Stimulated activated CD4-positive, alpha-beta T cell treated with anti-CD3 and anti-CD28 coated beads, Interleukin-2, amount 100 ng/mL, for 24 hours (primary cell): Measurements from ENCODE around the gene LTBP1.
"Not testable (repeated sequence)": the region's sequence is repeated elsewhere in the genome, so short reads cannot be mapped to it uniquely, and the experiment has no call there.

Source experiments
- DNase-seq, 2 donors: peaks; one replicate each; pipeline ENCODE4 v3.0.0-alpha.2; 2020

The LTBP1 gene

DNA sequence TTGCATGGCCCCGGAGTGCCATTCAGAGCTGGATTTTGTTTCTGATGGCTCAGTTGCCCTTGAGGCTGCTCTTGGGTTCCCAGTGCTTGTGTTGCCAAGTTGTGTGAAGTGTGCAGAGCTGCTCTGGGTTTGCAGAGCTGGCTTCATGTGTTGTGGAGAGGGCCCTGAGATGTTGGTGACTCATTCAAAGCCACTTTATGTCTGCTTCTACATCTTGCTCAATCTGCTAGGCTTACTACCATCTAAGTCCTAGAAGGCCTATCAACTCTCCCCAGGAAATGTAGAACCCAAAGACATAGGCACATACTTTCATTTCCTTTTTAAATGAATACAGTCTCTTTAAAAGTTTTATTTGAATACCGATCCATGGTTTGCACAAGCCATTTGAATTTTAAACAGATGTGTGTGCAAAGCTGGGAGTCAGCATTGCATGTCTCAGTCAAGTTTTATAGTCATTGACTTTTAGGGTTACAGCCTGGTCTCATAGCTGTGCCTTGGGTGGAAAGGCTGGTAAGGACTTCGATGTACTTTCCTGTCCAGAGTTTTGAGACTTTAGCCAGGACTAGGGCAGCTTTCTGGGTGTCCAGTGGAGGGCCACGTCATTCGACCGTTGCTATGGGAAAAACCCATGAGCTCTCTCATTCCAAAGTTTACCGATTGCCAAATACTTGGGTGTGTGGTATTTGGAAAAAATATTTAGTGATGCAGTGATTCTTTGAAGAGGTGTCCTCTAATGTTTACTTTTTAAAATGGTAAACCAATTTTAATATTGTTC is 105.0 kb downstream of the LTBP1 start:
- DNase-seq: no peak

DNA sequence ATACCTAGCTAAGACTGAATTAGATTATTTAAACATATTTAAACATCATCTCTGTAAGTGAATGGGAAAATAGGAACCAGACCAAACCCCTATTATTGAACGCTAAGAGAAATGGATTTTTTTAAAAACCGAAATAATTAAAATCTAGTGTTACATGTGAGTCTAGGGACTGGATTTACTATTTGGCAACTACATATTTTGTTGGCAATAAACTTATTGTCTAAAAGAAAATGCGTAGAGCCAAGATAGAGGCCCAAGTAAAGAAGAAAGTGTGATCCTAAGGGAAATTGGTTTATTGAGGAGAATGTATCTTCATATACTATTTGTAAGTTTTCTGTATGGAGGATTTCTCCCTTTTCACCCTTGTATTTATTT is 105.6 kb downstream of the LTBP1 start:
- DNase-seq: no peak

DNA sequence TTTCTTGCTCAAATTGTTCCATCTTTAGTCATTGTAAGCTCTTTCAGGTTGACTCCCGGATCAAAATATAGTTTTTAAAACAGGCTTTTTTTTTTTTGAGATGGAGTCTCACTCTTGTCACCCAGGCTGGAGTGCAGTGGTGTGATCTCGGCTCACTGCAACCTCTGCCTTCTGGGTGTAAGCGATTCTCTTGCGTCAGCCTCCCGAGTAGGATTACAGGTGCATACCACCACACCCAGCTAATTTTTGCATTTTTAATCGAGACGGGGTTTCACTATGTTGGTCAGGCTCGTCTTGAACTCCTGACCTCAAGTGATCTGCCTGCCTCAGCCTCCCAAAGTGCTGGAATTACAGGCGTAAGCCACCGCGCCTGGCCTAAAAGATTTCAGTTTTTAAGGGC is 106.0 kb downstream of the LTBP1 start:
- not testable (repeated sequence) for DNase-seq

DNA sequence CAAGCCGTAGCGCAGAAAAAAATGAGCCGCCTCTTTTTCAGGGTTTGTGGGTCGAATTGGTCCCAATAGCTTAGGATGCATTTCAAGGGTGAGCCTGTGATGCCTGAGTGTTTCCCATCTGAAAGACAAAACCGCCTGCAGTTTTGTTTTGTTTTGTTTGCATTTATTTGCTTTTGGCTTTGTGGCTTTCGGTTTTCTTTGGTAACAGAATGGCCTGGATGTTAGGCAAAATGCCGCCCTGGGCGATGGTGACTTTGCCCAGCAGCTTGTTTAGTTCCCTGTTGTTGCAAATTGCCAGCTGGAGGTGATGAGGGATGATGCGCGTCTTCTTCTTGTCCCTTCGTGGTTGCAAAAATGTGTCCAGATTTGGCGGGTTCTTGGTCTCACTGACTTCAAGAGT is 109.4 kb downstream of the LTBP1 start:
- no peak for DNase-seq

DNA sequence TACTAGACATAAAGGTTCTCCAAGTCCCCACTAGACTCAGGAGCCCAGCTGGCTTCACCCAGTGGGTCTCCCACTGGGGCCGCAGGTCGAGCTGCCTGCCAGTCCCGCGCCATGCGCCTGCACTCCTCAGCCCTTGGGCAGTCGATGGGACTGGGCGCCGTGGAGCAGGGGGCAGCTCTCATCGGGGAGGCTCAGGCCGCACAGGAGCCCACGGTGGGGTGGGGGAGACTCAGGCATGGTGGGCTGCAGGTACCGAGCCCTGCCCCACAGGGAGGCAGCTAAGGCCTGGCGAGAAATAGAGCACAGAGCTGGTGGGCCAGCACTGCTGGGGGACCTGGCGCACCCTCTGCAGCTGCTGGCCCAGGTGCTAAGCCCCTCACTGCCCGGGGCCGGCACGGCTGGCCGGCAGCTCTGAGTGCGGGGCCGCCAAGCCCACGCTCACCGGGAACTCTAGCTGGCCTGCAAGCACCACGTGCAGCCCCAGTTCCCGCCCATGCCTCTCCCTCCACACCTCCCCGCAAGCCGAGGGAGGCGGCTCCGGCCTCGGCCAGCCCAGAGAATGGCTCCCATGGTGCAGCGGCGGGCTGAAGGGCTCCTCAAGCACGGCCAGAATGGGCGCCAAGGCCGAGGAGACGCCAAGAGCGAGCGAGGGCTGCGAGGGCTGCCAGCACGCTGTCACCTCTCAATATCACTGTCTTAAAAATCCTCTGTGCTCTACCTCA is 110.7 kb downstream of the LTBP1 start:
- not testable (repeated sequence) for DNase-seq

DNA sequence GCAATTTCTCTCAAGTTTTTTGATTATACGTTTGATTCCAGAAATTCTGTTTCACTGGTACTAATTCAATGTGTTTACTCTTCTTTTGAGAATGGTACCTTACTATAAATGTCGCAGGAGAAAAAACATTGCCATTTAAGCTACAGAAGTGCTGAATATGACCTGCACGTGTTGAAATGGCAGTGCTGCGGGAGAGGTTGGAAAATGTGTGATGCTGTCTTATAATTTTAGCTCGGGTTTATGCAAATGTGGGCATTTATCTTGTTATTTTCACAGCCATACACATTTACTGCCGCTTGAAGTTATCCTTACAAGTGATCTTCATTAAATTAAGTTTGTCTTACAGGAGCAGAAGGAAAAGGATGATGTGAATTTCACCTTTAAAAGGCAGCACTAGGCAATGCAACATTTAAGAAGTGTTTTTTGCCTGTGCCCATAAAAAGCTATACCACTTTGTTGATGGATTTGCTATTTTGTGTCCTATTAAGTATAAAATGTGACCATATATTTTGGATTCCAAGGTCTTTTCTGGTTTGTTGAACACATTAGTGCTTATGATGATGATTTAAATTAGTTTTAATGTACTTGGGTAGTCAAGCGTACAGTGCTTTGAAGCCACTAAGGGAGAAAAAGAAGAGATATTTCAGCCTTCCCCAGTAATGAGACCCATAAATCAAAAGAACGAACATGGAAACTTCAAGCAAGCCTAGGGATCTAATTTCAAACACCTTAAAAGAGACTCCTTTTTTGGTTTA is 112.1 kb downstream of the LTBP1 start:
- DNase-seq: no peak

DNA sequence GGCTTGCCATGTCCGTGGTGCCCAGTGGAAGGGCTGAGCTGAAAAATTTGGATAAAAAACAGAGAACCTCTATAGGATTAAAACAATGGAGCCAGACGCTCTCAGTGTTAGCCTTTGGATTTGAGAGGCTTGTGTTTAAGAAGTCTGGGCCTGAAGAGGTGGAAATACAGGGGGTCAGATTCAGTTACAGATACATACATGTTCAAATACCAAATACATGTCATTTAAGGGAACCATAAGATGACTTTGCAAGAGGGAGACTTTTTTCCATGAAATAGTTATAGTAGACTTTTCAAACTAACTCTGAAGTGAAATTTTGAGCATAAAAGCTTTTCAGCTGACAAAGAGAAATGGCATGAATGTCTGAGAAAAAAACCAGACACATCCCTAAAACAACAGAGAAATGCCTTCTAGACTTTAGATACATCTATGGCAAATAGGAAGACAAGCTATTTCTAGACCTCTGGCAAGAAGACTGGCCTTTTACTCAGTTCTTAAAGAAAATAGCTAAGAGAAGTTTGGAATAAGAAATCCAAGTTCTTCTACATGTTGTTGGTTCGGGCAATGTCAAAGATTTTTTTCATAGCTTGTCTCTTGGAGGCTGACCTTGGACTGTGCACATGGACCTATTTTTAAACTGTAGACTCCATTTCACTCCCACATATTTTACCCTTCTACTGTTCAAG is 112.9 kb downstream of the LTBP1 start:
- no peak for DNase-seq

DNA sequence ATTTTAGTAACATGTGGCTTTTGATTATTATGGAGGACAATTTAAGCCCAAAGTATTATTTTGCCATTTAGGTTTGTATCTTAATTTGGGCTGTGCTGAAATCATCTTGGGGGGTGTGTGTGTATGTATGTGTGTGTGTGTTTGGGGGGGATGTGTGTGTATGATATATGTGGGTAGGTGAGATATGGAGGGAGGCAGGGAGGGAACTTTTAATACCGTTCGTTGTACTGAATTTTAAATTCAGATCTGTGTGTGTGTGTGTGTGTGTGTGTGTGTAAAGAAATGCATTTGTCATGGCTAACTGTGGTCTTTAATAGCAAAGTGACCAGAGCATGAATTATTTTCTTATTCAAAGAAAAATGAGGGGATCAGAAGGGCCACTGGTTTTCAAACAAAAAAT is 113.7 kb downstream of the LTBP1 start:
- no peak for DNase-seq

DNA sequence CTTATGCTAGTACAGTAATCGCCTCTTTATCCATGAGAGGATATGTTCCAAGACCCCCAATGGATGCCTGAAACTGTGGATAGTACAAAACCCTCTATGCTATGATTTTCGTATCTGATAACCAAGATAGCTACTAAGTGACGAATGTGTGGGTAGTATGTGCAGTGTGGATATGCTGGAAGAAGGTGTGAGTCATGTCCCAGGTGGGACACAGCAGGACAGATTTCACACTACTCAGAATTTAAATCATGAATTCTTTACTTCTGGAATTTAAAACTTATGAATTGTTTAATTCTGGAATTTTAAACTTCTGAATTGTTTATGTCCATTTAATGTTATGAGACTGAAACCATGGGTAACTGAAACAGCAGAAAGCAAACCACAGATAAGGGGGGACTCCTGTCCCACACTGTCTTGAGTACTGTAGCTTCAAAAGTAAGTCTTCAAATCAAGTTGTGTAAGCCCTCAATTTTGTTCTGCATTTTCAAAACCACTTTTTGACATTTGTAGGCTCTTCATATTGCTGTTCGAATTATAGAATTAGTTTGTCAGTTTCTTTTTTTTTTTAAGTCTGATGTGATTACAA is 116.0 kb downstream of the LTBP1 start:
- no peak for DNase-seq

DNA sequence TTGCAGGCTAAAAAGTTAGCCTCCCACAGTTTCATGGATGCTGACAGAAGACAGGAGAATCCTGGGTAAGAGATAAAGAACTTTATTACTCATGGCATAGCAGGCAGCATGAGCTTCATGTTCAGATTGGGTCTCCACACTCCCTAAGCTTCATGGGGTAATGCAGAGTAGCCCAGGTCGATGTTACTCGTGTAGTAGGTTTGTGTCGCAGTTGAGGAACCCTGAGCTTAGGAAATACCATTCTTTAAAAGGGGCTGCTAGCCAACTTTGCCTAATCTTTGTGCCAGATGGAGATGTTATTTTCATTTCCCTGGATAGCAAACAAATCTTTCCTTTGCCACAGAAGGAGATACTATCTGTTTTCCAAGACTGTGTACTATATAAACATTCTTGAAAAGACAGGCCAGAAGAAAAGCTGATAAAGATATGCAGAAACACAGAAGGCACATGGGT is 117.6 kb downstream of the LTBP1 start:
- DNase-seq: no peak

DNA sequence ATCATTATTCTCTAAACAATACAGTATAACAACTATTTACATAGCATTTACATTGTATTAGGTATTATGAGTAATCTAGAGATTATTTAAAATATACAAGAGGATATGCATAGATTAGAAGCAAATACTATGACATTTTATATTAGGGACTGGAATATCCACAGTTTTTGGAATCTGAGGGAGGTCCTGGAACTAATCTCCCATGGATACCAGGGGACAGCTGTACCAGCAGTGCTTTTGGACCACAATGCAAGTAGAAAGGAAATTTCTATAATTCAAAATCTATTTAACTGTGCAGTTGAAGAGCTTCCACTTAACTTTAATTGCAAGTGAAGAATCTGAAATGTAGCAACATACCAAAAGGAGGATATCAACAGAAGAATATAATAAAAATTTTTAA is 120.8 kb downstream of the LTBP1 start:
- DNase-seq: no peak

DNA sequence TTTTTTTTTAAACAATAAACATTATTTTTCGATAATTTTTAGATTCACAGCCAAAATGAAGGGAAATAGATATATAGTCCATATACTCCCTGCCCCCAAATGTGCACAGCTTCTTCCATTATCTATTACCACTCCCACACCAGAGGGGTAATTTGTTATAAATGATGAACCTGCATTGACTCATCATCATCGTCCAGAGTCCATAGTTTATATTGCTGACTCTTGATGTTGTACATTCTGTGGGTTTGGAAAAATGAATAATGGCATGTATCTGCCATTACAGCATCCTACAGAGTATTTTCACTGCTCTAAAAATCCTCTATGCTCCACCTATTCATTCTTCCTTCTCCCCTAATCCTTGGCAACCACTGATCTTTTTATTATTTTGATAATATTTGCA is 121.5 kb downstream of the LTBP1 start:
- DNase-seq: no peak

DNA sequence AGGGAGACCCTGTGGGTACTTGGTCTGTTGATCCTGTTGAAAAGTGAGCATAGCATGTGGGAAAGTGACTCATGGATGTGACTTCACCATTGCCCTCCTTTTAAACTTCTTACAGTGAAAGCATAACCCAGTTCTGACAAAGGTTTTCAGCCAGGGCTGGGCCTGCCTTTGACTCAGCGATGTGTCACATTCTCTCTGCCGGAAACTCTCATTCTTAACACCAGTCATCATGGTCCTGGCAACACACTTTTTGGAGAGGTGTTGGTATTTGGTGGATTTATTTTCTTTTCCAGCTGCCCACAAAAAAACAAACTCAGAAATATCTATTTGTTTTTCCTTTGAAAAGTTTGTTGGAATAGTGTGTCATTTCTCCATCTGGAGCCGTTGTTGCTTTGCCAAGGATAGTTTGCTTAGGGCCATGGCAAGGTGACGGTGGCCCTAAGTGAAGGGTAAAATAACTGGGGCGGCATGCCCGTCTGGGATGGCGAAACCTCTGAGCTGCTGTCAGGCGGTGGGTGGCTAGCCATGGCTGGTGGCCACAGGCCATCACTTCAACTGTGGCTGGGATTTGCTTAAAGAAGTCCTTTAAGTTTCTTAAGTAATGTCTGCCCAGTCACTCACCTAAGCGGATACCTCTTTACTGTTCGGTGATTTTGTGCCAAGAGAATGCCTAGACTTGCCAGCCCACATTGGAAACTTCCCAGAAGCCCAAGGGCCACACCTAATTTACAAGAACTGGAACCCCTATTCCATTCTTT is 123.3 kb downstream of the LTBP1 start:
- DNase-seq: peak; percentile 33 to 38

DNA sequence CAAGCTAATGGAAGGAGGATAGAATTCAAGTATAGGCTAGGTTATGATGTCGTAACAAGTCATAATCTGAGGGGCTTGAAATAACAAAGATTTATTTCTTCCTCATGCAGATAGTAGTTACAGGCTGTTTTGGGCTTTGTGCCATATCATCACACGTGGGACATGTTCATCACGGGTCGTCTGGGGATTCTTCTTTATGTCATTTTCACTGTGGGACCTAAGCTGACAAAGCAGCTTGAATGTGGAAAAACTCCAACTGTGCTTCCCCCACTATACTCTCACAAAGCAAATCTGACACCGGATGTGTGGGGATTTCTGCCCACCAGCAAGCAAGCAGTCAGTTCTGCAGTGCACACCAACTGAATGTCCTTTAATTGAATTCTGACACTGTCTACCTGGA is 124.8 kb downstream of the LTBP1 start:
- DNase-seq: no peak

DNA sequence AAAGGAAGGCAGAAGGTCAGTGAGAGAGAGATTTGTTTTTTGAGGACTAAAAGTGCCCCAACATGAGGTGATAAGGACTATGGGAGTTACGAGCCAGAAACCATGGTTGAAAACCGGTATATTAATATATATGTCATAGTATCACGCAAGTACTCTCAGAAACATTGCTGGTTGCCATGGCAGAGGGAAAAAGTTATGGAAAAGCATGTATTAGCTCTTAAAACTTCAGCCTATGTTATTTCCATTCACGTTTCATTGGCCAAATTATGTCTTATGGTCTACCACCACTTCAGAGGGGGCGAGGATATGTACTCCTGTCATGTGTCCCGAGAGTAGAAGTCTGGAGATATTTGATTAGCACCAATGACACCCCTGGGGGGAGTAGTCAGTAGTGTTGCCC is 125.9 kb downstream of the LTBP1 start:
- no peak for DNase-seq

DNA sequence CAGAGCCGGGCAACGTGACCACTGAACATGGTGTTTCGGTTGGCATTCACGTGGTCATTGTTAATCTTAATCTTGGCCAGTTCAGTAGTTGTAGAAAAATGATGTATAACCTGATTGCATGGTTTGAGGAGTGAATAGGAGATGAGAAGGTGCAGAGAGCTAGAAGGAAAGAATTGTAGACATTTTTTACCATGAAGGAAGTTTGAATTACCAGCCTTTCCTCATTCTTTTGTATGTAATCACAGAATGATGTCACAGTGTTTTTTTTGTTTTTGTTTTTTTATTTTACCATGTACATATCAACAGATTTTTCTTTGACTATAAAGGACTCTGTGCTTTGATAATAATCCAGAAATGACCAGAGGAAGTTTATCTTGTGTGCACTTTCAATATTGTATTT is 126.3 kb downstream of the LTBP1 start:
- DNase-seq: no peak

DNA sequence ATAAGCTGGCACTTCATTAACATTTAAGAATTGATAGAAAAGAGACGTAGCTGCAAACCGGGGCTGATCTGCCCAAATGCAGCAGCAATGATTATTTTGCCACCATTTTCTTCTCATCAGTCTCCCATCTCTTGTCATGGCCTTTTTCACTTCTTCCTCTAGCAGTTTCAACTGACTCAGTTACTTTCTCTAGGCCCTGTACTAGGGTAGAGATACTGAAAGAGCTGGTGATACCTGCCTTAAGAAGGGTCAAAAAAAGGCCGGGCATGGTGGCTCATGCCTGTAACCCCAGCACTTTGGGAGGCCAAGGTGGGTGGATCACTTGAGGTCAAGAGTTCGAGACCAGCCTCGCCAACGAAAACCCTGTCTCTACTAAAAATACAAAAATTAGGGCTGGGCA is 127.4 kb downstream of the LTBP1 start:
- DNase-seq: no peak

DNA sequence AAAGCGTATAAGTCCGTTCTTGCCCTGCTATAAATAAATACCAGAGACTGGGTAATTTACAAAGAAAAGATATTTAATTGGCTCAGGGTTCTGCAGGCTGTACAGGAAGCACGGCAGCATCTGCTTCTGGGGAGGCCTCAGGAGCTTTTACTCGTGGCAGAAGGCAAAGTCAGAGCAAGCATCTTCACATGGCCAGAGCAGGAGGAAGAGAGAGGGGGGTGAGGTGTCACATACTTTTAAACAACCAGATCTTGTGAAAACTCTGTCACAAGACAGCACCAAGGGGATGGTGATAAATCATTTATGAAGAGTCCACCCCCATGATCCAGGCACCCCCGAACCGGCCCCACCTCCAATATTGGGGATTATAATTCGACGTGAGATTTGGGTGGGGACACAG is 130.6 kb downstream of the LTBP1 start:
- DNase-seq: no peak

DNA sequence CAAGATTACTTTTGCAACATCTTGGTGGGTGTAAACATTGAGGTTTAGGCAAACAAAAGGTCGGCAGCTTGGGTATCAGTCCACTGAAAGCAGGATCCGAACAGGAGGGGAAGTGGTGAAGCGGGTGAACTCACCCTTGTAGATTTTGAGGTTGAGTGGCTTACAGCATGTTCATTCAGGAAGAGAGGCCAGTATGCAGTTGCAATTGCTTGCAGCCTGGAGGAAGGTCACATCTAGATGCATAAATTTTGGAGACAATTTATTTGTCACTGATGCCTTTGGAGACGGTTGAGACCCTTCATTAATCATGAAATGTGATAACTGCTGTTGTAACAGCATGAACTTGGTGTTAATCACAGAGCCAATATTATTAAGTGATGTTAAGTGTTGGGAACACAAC is 131.1 kb downstream of the LTBP1 start:
- no peak for DNase-seq

DNA sequence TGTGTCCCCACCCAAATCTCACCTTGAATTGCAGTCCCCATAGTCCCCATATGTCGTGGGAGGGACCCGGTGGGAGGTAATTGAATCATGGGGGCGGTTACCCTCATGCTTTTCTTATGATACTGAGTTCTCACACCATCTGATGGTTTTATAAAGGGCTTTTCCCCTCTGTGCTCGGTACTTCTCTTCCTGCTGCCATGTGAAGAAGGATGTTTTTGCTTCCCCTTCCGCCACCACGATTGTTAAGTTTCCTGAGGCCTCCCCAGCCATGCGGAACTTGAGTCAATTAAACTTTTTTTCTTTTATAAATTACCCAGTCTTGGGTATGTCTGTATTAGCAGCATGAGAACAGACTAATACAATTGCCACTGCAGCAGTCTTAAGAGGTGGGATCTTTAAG is 134.9 kb downstream of the LTBP1 start:
- no peak for DNase-seq

DNA sequence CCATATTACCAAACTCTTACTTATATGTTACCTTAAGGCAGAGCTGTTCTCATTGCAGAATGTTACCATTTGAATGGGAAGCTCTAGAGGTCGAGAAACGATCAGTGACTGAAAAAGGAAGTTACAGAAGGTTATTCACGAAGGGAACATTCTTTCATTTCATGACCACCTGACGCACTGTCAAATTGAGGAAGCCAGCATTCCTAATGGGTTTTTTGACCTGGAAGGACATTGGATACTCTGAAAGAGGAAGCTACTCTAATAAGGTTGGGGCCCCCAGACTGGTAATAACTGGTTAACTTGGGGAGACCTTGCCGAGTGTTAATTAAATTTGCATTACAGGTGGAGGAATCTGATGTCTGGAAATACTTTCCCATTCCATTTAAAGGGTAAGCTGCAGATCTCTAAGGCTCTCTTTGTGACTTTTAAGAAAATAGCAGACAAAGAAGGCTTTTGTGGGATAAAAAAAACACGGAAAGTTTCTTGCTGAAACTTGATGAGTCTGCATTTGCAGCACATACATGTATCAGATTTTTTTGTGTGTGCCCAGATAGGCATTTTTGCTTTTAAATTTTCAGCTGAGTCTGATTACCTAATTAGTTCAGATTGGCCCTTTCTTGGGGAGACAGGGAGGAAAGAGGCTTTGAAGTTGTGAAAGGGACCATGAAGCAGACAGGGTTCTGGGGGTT is 137.1 kb downstream of the LTBP1 start:
- no peak for DNase-seq

DNA sequence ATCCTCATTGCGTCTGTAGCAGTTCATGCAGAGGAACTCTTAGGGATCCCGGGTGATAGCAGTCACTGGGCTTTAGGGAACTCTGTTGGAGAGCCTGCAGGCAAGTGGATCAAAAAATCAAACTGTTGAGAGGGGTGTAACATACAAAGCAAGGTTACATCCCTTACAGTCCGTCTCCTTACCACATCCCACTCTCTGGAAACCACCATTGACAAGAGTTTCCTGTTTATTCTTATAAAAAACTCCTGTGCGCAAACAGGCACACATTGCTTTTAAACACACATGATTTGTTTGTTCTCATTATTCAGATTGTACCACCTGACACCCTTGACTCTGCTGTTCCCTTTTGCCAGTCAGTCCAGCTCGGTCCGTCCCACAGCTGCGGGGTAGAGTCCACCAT is 137.7 kb downstream of the LTBP1 start:
- DNase-seq: no peak
